ENCODE results near the gene EIF2S1. TPM values are rescaled to one million over a fixed set of nuclear protein-coding genes. Genes with fewer than 3 reads are reported as not detected.
"Not testable (repeated sequence)": the region's sequence is repeated elsewhere in the genome, so short reads cannot be mapped to it uniquely, and the experiment has no call there.

The EIF2S1 gene
- polyA plus RNA-seq, 2 of the 4 experiments (the other 2 are of a cell fraction), result 385 to 393 TPM

- Histone ChIP-seq H3K4me3 (no peak overlapping the region), H3K4me2 (no peak overlapping the region), H3K4me1 (no peaks in the 10 kb centered on the region), H3K9me3 (no peaks in the 10 kb centered on the region), H3K27ac (no peak overlapping the region)
- TF ChIP-seq NFE2L2 (conservative IDR thresholded peaks at IDR 0.05; ENCODE audit: low read length) (no peak), EHMT2 (IDR thresholded peaks at IDR 0.05; ENCODE audit: low read depth) (no peak), EP300 (IDR thresholded peaks at IDR 0.05) (no peak), CEBPB (IDR thresholded peaks at IDR 0.05) (no peak), ZSCAN20 (CRISPR knock-in tag; IDR thresholded peaks at IDR 0.05) (no peak), HDAC2 (IDR thresholded peaks at IDR 0.05) (no peak), SREBF2 (IDR thresholded peaks at IDR 0.05) (no peak), REST (IDR thresholded peaks at IDR 0.05) (no peak), ATOH8 (CRISPR knock-in tag; IDR thresholded peaks at IDR 0.05; ENCODE audit: low read depth) (no peak)
- ChIA-PET POLR2A (no interaction called here), CTCF (interaction anchor here (0.6 to 1.4 kb wide), 4 partner anchors 19 to 384 kb away, joined by 3 to 4 read pairs (median 3); no protein-coding TSS in a partner anchor)
- ATAC-seq (no peak), FAIRE-seq (no peak), DNase-seq (ENCODE audit: low read depth in 1 of 2, low spot score in 1 of 2) (no peak)
Observed at GRCh38 chr14:67319142-67319541, 41.0 kb upstream of the EIF2S1 start.

- H3K4me1 ChIP-seq; H3K27ac ChIP-seq; DNase-seq (ENCODE audit: low read depth in 1 of 2, low spot score in 1 of 2); H3K9me3 ChIP-seq; H3K4me2 ChIP-seq; H3K4me3 ChIP-seq; ATAC-seq; CTCF ChIA-PET; POLR2A ChIA-PET; FAIRE-seq: not testable (repeated sequence)
- WGBS (ENCODE audit: missing lambda C conversion rate), result 95% methylated on average over 4 of the region's 4 CpGs
- TF ChIP-seq ZC3H11A (IDR thresholded peaks at IDR 0.05), result peak; percentile 94
Observed at GRCh38 chr14:67329666-67330065, 30.5 kb upstream of the EIF2S1 start.

- no peak for ATAC-seq
- H3K4me2 ChIP-seq, result no peak overlapping the region
- peak; percentile 52 for TF ChIP-seq MAFK (IDR thresholded peaks at IDR 0.05; ENCODE audit: partially characterized antibody)
- no peak for TF ChIP-seq HOXB5 (CRISPR knock-in tag; IDR thresholded peaks at IDR 0.05)
- DNase-seq (ENCODE audit: low read depth in 1 of 2, low spot score in 1 of 2), result no peak
- H3K4me3 ChIP-seq, result no peak overlapping the region
- FAIRE-seq, result no peak
- H3K27ac ChIP-seq, result no peak overlapping the region
- 89% methylated on average over 5 of the region's 5 CpGs for WGBS (ENCODE audit: missing lambda C conversion rate)
- POLR2A ChIA-PET, result no interaction called here
- no peaks in the 10 kb centered on the region for H3K9me3 ChIP-seq
- no peaks in the 10 kb centered on the region for H3K4me1 ChIP-seq
- CTCF ChIA-PET, result interaction anchor here (2.0 to 3.3 kb wide), 2 partner anchors 28 to 166 kb away, joined by 7 to 12 read pairs; partner anchors contain the start of genes ATP6V1D and EIF2S1
Observed at GRCh38 chr14:67331368-67332125, 28.6 kb upstream of the EIF2S1 start.

GRCh38 chr14:67332468-67332867 lies 27.7 kb upstream of the EIF2S1 start:
- WGBS (ENCODE audit: missing lambda C conversion rate), result 84% methylated on average over 5 of the region's 5 CpGs
- H3K4me1 ChIP-seq, result no peaks in the 10 kb centered on the region
- FAIRE-seq (no peak), DNase-seq (ENCODE audit: low read depth in 1 of 2, low spot score in 1 of 2) (no peak), ATAC-seq (0 out of 6 replicates have a peak, but pooled peaks have one; percentile 30 to 33)
- H3K9me3 ChIP-seq, result no peaks in the 10 kb centered on the region
- no peak overlapping the region for H3K4me2 ChIP-seq
- H3K4me3 ChIP-seq, result no peak overlapping the region
- ChIA-PET POLR2A (no interaction called here), CTCF (interaction anchor here (0.6 to 3.3 kb wide), 3 partner anchors 27 to 167 kb away, joined by 3 to 12 read pairs (median 7); partner anchors contain the start of genes ATP6V1D and EIF2S1)
- TF ChIP-seq BCL3 (IDR thresholded peaks at IDR 0.05), result no peak
- H3K27ac ChIP-seq, result no peak overlapping the region

Data from A549 (cell line).